PC-9 (cell line): ENCODE measurements around the gene THAP7. TPM values are rescaled to one million over a fixed set of nuclear protein-coding genes. Genes with fewer than 3 reads are reported as not detected.

Source experiments
- BruUV-seq: library from RNA; stranded (reverse); fragments of 400-500 nt; replicated peaks from 2 replicates; lab custom pipeline; 2021; lab: Mats Ljungman, UMichigan
- CTCF ChIA-PET: fragments of 300-600 bp; sonication (Branson Sonifier 250); formaldehyde crosslinking; loops from one replicate; lab custom pipeline; 2022; ENCODE audit warnings: antibody characterized with exemption; lab: Charles Lee
- POLR2A ChIA-PET: fragments of 300-600 bp; sonication (Branson Sonifier 250); formaldehyde crosslinking; loops from one replicate; lab custom pipeline; 2022; ENCODE audit warnings: antibody characterized with exemption; ENCODE audit not compliant: unreplicated experiment; lab: Charles Lee
- DNase-seq, 2 experiments: peaks; one replicate each; pipeline versions ENCODE4 v3.0.0 to v3.0.0-alpha.2; 2015 to 2022; ENCODE audit warnings: mixed read lengths in 1 of 2
- H2AFZ ChIP-seq: fragments of 200-600 bp; sonication (generic); 2 replicates; pipeline ENCODE4 v1.8.1; 2017; ENCODE audit warnings: antibody characterized with exemption
- H3F3A ChIP-seq: fragments of 200-600 bp; sonication (generic); 2 replicates; pipeline ENCODE4 v1.8.1; 2017; ENCODE audit warnings: antibody characterized with exemption, mild to moderate bottlenecking, low read depth; ENCODE audit not compliant: insufficient read depth
- H3K27ac ChIP-seq: fragments of 200-600 bp; sonication (generic); 2 replicates; pipeline ENCODE4 v1.6.1; 2016; ENCODE audit warnings: mixed run types
- H3K27me3 ChIP-seq: fragments of 200-600 bp; sonication (generic); 2 replicates; pipeline ENCODE4 v1.6.1; 2016; ENCODE audit warnings: low read depth, mixed run types; ENCODE audit not compliant: insufficient read depth
- H3K36me3 ChIP-seq: fragments of 200-600 bp; sonication (generic); 2 replicates; pipeline ENCODE4 v1.6.1; 2016; ENCODE audit warnings: low read depth, mixed run types
- H3K4me1 ChIP-seq: fragments of 200-600 bp; sonication (generic); replicated peaks from 2 replicates; pipeline ENCODE4 v1.6.1; 2016; ENCODE audit warnings: mixed run types; ENCODE audit not compliant: insufficient read depth
- H3K4me2 ChIP-seq: fragments of 200-600 bp; sonication (generic); 2 replicates; pipeline ENCODE4 v1.6.1; 2017; ENCODE audit warnings: mixed run types
- H3K4me3 ChIP-seq: fragments of 200-600 bp; sonication (generic); 2 replicates; pipeline ENCODE4 v1.6.1; 2016; ENCODE audit warnings: mixed run types
- H3K79me2 ChIP-seq: fragments of 200-600 bp; sonication (generic); 2 replicates; pipeline ENCODE4 v1.6.1; 2017; ENCODE audit warnings: low read depth, mixed run types
- H3K9me2 ChIP-seq: fragments of 200-600 bp; sonication (generic); 2 replicates; pipeline ENCODE4 v1.8.1; 2017; ENCODE audit warnings: mild to moderate bottlenecking; ENCODE audit not compliant: insufficient read depth
- H3K9me3 ChIP-seq: fragments of 200-600 bp; sonication (generic); 2 replicates; pipeline ENCODE4 v1.8.1; 2016; ENCODE audit warnings: low read depth; ENCODE audit not compliant: insufficient read depth
- H4K20me1 ChIP-seq: fragments of 200-600 bp; sonication (generic); 2 replicates; pipeline ENCODE4 v1.8.1; 2017; ENCODE audit not compliant: insufficient read depth
- EZH2 ChIP-seq: fragments of 200-600 bp; sonication (generic); IDR thresholded peaks from 2 replicates; pipeline ENCODE4 v1.8.0; 2017; ENCODE audit warnings: antibody characterized with exemption, low read depth
- intact Hi-C: fragments of 100-400 bp; cut with micrococcal nuclease; formaldehyde crosslinking; loops from one replicate; pipeline ENCODE4 v1.10.0; 2022; ENCODE audit not compliant: unreplicated experiment
- total RNA-seq: library from RNA; stranded (reverse); gene quantifications from 2 replicates; pipeline ENCODE4 v1.2.3, GENCODE V29; 2021
- TF ChIP-seq, protein P1 (sequence below): fragments of 200-600 bp; sonication (generic); conservative IDR thresholded peaks from 2 replicates; pipeline ENCODE4 v1.6.1; 2017; ENCODE audit warnings: mixed run types, antibody characterized with exemption, mild to moderate bottlenecking, moderate library complexity

Gene THAP7
- total RNA-seq, 1 experiment from 2014 or later, result 17.0 TPM

DNA sequence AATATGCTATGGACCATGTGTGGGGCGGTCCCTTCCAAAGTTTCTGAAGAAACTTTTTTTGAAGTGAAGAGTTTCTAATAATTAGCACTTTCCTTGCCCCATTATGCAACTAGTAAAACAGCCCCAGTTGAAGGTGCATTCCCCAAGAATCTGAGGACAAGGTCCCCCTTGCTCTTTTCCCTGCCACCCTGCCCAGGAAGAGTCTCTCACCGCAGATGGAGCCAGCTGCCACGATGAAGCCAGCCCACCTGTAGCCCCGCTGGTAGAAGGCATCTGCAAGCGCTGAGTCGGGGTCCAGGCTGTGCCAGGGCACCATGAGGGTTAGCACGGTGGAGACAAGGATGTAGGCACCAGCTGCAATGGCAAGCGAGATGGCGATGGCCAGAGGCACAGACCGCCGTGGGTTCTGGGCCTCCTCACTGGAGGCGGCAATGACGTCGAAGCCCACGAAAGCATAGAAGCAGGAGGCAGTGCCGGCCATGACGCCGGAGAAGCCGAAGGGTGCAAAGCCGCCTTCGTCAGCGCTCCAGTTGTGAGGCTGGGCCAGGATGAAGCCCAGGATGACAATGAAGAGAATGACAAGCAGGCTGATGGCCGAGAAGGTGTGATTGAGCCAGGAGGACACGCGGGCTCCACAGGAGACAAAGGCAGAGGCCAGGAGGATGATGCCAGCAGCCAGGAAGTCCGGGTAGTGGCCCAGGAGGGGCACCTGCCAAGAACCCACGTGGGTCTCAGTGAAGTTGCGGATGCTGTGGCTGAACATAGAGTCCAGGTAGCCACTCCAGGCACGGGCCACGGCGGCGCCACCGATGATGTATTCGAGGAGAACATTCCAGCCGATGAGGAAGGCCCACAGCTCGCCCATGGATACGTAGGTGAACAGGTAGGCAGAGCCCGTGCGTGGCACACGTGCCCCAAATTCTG, 29.0 kb upstream of the THAP7 start:
- POLR2A ChIA-PET, result no interaction called here
- H3K9me2 ChIP-seq, result no peaks in the 10 kb centered on the region
- CTCF ChIA-PET, result no interaction called here

DNA sequence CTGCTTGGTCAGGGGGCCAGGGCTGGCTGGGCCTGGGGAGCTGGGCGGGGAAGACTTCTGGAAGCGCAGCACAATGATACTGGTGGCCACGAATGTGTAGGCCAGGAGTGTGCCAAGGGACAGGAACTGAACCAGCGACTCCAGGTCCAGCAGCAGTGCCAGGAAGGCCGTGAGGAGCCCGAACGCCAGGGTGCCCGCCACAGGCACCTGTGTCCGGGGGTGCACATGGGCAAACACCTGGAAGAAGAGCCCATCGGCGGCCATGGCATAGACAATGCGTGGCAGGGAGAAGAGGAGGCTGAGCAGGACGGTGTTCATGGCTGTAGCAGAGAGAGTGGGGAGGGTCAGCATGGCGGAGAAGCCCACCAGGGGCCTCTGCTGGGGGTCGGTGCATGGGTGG, 28.1 kb upstream of the THAP7 start:
- POLR2A ChIA-PET, result no interaction called here
- no peak for TF ChIP-seq EZH2
- TF ChIP-seq, protein P1, sequence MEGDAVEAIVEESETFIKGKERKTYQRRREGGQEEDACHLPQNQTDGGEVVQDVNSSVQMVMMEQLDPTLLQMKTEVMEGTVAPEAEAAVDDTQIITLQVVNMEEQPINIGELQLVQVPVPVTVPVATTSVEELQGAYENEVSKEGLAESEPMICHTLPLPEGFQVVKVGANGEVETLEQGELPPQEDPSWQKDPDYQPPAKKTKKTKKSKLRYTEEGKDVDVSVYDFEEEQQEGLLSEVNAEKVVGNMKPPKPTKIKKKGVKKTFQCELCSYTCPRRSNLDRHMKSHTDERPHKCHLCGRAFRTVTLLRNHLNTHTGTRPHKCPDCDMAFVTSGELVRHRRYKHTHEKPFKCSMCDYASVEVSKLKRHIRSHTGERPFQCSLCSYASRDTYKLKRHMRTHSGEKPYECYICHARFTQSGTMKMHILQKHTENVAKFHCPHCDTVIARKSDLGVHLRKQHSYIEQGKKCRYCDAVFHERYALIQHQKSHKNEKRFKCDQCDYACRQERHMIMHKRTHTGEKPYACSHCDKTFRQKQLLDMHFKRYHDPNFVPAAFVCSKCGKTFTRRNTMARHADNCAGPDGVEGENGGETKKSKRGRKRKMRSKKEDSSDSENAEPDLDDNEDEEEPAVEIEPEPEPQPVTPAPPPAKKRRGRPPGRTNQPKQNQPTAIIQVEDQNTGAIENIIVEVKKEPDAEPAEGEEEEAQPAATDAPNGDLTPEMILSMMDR, result no peak
- Histone ChIP-seq H4K20me1 (no peaks in the 10 kb centered on the region), H3K79me2 (no peaks in the 10 kb centered on the region), H3K4me2 (no peak overlapping the region), H3K9me2 (no peaks in the 10 kb centered on the region), H3F3A (no peaks in the 10 kb centered on the region), H3K4me1 (no peaks in the 10 kb centered on the region), H3K27me3 (no peaks in the 10 kb centered on the region), H3K4me3 (no peak overlapping the region), H3K9me3 (no peaks in the 10 kb centered on the region), H2AFZ (no peak overlapping the region), H3K27ac (no peak overlapping the region), H3K36me3 (no peaks in the 10 kb centered on the region)
- no peak for DNase-seq
- CTCF ChIA-PET, result no interaction called here
- intact Hi-C loops, result no loop called here
- BruUV-seq, result no TSS peak

More for the DNA sequence above, 29.0 kb upstream of the THAP7 start:
- no TSS peak for BruUV-seq
- Histone ChIP-seq H3K9me3 (no peaks in the 10 kb centered on the region), H3K27ac (no peak overlapping the region), H3K4me3 (no peak overlapping the region), H3K27me3 (no peaks in the 10 kb centered on the region), H3F3A (no peaks in the 10 kb centered on the region), H3K36me3 (no peaks in the 10 kb centered on the region), H3K4me1 (no peaks in the 10 kb centered on the region), H3K4me2 (no peak overlapping the region), H2AFZ (no peak overlapping the region), H4K20me1 (no peaks in the 10 kb centered on the region), H3K79me2 (no peaks in the 10 kb centered on the region)
- DNase-seq, result no peak
- intact Hi-C loops, result no loop called here
- TF ChIP-seq, protein P1, result no peak
- TF ChIP-seq EZH2, result no peak

DNA sequence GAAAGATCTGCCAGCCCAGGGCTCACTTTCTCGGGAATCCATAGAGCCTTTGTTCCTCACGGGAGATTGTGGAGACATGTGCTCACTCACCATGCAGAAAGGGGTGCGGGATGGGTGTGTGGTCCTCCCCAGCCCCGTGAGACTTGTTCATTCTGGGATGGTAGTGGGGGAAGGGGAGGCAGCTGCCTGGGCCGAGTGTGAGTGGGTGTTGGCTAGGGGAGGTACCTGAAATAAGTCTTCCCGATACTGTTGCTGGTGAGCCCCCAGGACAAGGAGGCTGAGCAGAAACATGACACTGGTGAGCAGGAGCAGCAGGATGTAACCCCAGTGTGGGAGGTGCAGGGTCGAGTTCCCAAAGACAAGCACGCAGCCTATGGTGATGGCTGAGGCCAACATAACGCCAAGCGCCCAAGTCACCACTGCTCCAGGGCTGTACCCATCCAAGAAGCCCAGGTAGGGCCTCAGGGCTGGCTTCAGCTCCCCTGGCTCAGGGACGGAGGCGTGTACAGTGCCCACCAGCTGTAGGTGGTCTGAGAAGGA, 27.6 kb upstream of the THAP7 start:
- ChIA-PET POLR2A (no interaction called here), CTCF (no interaction called here)
- no peak for TF ChIP-seq EZH2
- TF ChIP-seq, protein P1, result no peak
- Histone ChIP-seq H3K27ac (no peak overlapping the region), H2AFZ (no peak overlapping the region), H3K4me2 (no peak overlapping the region), H4K20me1 (no peaks in the 10 kb centered on the region), H3K9me3 (no peaks in the 10 kb centered on the region), H3K36me3 (no peaks in the 10 kb centered on the region), H3K4me3 (no peak overlapping the region), H3K27me3 (no peaks in the 10 kb centered on the region), H3K9me2 (no peaks in the 10 kb centered on the region), H3K4me1 (no peaks in the 10 kb centered on the region), H3F3A (no peaks in the 10 kb centered on the region), H3K79me2 (no peaks in the 10 kb centered on the region)
- intact Hi-C loops, result no loop called here
- no peak for DNase-seq
- no TSS peak for BruUV-seq
